Stimulated activated CD4-positive, alpha-beta T cell treated with anti-CD3 and anti-CD28 coated beads, TNF-alpha, amount 100 ng/mL, for 1 hour (primary cell): Measurements from ENCODE around the gene EDN1.

Experiments used
- DNase-seq, 3 donors: peaks; one replicate each; pipeline ENCODE4 v3.0.0-alpha.2; 2020; ENCODE audit warnings: low read depth in 3 of 3, low spot score in 1 of 3

The EDN1 gene

GRCh38 chr6:12289933-12290820 is at the start of gene EDN1:
TSS of gene EDN1 (plus strand) at chr6:12290361. CDS start at chr6:12290630, 269 bp downstream.
- peak in 1 of 3 donors; percentile 37 for DNase-seq

GRCh38 chr6:12241493-12242175 is 48.5 kb upstream of the EDN1 start:
- DNase-seq = no peak

GRCh38 chr6:12243169-12243568 is 47.0 kb upstream of the EDN1 start:
- DNase-seq = no peak

- no peak for DNase-seq
Measured at GRCh38 chr6:12245360-12245759, 44.8 kb upstream of the EDN1 start.

- DNase-seq = no peak
Measured at GRCh38 chr6:12245763-12246718, 44.1 kb upstream of the EDN1 start.

- DNase-seq = no peak
Measured at GRCh38 chr6:12246900-12247299, 43.3 kb upstream of the EDN1 start.

- no peak for DNase-seq
Measured at GRCh38 chr6:12249541-12250382, 40.4 kb upstream of the EDN1 start.

- DNase-seq = no peak
Measured at GRCh38 chr6:12250383-12250770, 39.8 kb upstream of the EDN1 start.

- no peak for DNase-seq
Measured at GRCh38 chr6:12254210-12254609, 36.0 kb upstream of the EDN1 start.

GRCh38 chr6:12258191-12258590 is 32.0 kb upstream of the EDN1 start:
- DNase-seq = no peak

GRCh38 chr6:12258591-12259075 is 31.5 kb upstream of the EDN1 start:
- no peak for DNase-seq

- DNase-seq = no peak
Measured at GRCh38 chr6:12260458-12261093, 29.6 kb upstream of the EDN1 start.

- DNase-seq = no peak
Measured at GRCh38 chr6:12261502-12261901, 28.7 kb upstream of the EDN1 start.

GRCh38 chr6:12262236-12263061 is 27.7 kb upstream of the EDN1 start:
- DNase-seq = no peak

GRCh38 chr6:12263403-12263802 is 26.8 kb upstream of the EDN1 start:
- no peak for DNase-seq

- DNase-seq = no peak
Measured at GRCh38 chr6:12264671-12265070, 25.5 kb upstream of the EDN1 start.

GRCh38 chr6:12265296-12265695 is 24.9 kb upstream of the EDN1 start:
- DNase-seq = no peak

- DNase-seq = no peak
Measured at GRCh38 chr6:12265791-12266190, 24.4 kb upstream of the EDN1 start.

GRCh38 chr6:12266571-12266970 is 23.6 kb upstream of the EDN1 start:
- DNase-seq = no peak
